GM12872 (cell line): ENCODE measurements around the gene NAA35.

Experiments used
- CTCF ChIP-seq: IDR thresholded peaks from 3 replicates; pipeline ENCODE4 v1.5.1; 2011; ENCODE audit warnings: low read depth, mild to moderate bottlenecking, low read length, moderate library complexity; ENCODE audit not compliant: insufficient read depth

Gene NAA35

DNA sequence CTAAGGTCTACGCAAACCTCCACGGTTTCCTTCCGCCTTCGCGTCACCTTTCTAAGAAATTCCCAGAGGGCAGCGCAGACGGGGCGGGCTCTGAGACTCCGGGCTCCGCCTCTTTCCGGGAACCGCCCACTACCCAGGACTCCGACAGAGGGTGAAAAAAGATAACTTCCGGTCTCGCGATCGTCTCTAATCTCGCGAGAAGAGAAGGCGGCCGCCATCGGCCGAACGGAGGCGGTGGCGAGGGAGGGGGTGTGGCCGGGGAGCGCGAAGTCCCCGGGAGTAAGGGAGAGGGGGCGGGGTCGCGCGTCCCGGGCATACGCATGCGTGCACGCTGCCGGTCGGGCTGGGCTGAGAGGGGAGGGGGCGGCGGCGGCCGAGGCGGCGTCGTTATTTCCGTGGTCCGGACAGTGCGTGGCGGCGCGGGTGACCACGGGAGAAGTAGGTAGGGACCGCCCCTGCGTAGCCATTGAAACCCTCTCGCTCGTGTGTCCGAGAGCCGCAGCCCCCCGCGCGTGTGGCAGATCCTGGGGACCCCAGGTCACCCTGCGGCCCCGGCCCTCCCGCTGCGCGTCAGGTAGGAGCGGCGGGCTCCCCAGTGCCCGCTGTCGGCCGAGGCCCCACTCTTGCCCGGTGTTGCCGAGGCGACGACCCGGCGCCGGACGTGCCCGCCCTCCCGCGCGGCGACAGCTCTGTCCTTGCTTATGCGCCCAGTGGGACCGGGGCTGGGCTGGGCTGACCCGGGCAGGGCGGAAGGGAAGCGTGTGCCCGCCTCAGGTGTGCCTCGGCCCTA, at the start of gene NAA35:
Gene NAA35 (plus strand): TSS at position 315 of the 790 bp plus-strand sequence. CDS start 1,014 bp downstream, outside the sequence.
- no peak for TF ChIP-seq CTCF

GRCh38 chr9:85892401-85892800, 48.5 kb upstream of the NAA35 start:
- TF ChIP-seq CTCF: no peak

DNA sequence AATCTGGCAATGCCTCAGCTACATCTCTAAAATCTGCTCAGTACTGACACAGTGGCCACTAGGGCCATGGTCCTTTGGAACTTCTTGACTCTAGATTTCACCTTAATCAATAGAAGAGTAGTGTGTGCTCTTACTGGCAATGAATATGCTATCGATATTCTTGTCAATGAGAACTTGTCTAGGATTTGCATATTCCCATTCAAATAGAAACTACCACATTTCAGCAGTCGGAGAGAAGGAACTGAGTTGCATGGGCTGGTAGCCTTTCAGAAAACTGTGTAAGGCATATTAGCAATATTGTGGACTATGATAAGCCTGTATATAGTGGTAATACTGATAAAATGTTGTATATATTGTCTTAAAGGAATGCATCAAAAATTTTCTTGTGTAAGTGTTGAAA, 45.3 kb upstream of the NAA35 start:
- TF ChIP-seq CTCF: no peak

DNA sequence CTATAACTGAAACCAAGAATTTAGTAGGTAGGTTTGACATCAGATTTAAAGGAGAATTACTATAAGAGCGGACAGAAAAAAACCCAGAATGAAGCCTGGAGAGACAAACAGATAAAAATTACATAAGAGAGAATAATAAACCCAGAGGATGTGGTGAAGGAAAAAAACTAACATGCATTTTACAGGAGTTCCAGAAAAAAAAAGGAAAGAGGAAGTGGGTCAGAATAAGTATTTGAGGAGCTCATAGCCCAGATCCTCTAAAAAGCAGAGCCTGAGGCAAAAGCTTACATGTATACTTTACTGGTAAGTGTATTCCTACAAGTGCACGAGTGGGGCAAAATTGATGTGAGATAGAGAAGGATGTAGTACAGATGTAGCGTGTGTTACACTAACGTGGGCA, 43.1 kb upstream of the NAA35 start:
- no peak for TF ChIP-seq CTCF

GRCh38 chr9:85898332-85898731, 42.6 kb upstream of the NAA35 start:
- no peak for TF ChIP-seq CTCF

GRCh38 chr9:85899388-85899787, 41.6 kb upstream of the NAA35 start:
- TF ChIP-seq CTCF: no peak

GRCh38 chr9:85900504-85901201, 40.3 kb upstream of the NAA35 start:
- peak; percentile 83 for TF ChIP-seq CTCF
